HCT116 (cell line): Measurements from ENCODE around the gene PODN. TPM values are rescaled to one million over a fixed set of nuclear protein-coding genes. Genes with fewer than 3 reads are reported as not detected.

ENCODE experiments used
- ATAC-seq: fragments of 200-7000 bp; cut with Tn5 transposase; 2 replicates; pipeline ENCODE4 v1.9.1; 2020; ENCODE audit warnings: mild to moderate bottlenecking, moderate library complexity
- BruUV-seq: library from RNA; stranded (reverse); fragments of 400-500 nt; replicated peaks from 2 replicates; lab custom pipeline; 2021; lab: Mats Ljungman, UMichigan
- CTCF ChIA-PET: fragments of 300-600 bp; sonication (Branson Sonifier 250); formaldehyde crosslinking; loops from one replicate; lab custom pipeline; 2021; ENCODE audit warnings: antibody characterized with exemption; lab: Charles Lee
- POLR2A ChIA-PET: fragments of 300-600, 350-600 bp; sonication (Branson Sonifier 250); formaldehyde crosslinking; loops from one replicate; lab custom pipeline; 2021; ENCODE audit warnings: antibody characterized with exemption; lab: Charles Lee
- RAD21 ChIA-PET, 2 experiments: fragments of 300-600 bp; sonication (Branson Sonifier 250); formaldehyde crosslinking; loops; one replicate each; lab custom pipeline; 2023; ENCODE audit warnings: low total read pairs in 2 of 2; ENCODE audit not compliant: uncharacterized antibody in 2 of 2, unreplicated experiment in 2 of 2, low non-redundant PET in 1 of 2; lab: Charles Lee
- DNase-seq: peaks from one replicate; pipeline ENCODE4 v3.0.0-alpha.2; 2010; ENCODE audit warnings: low read depth, low spot score
- H2AFZ ChIP-seq: fragments of 200-600 bp; shearing (Covaris generic), sonication (generic); 2 replicates; pipeline ENCODE4 v1.6.1; 2017; ENCODE audit warnings: low read depth, mixed run types, mixed read lengths, antibody characterized with exemption, low read length; ENCODE audit not compliant: poor library complexity, severe bottlenecking
- H3K27ac ChIP-seq: 2 replicates; pipeline ENCODE4 v1.5.1; 2012; ENCODE audit warnings: low read depth, low read length
- H3K27me3 ChIP-seq: fragments of 200-600 bp; sonication (generic); 2 replicates; pipeline ENCODE4 v1.6.1; 2016; ENCODE audit warnings: mixed run types, low read length, mixed read lengths; ENCODE audit not compliant: insufficient read depth
- H3K36me3 ChIP-seq, 2 experiments: fragments of 200-500 bp in 1 of 2; fragments of 200-600 bp in 1 of 2; sonication (Bioruptor generic) in 1 of 2; sonication (generic) in 1 of 2; 2 replicates each; pipeline versions ENCODE4 v1.5.1 to v1.6.1; 2014 to 2016; ENCODE audit warnings: low read length in 2 of 2, inconsistent platforms in 1 of 2, mixed read lengths in 1 of 2, mixed run types in 1 of 2; ENCODE audit not compliant: insufficient read depth in 2 of 2, control insufficient read depth in 1 of 2
- H3K4me1 ChIP-seq, 2 experiments: fragments of 200-600 bp in 1 of 2; sonication (generic) in 1 of 2; 2 replicates each; pipeline versions ENCODE4 v1.5.1 to v1.6.1; 2012 to 2017; ENCODE audit warnings: low read length in 2 of 2, inconsistent platforms in 1 of 2, mild to moderate bottlenecking in 1 of 2, mixed read lengths in 1 of 2, mixed run types in 1 of 2, moderate library complexity in 1 of 2; ENCODE audit not compliant: insufficient read depth in 2 of 2, control insufficient read depth in 1 of 2
- H3K4me2 ChIP-seq: fragments of 200-600 bp; sonication (generic); 2 replicates; pipeline ENCODE4 v1.6.1; 2017; ENCODE audit warnings: mixed run types, low read length, mixed read lengths
- H3K4me3 ChIP-seq, 2 experiments: fragments of 200-600 bp in 1 of 2; sonication (generic) in 1 of 2; replicated peaks in 1 of 2; 2 replicates each; pipeline ENCODE4 v1.5.1; 2011 to 2016; ENCODE audit warnings: low read length in 2 of 2, control low read depth in 1 of 2, low read depth in 1 of 2, mild to moderate bottlenecking in 1 of 2, mixed read lengths in 1 of 2, mixed run types in 1 of 2
- H3K79me2 ChIP-seq: fragments of 200-600 bp; sonication (generic); 2 replicates; pipeline ENCODE4 v1.6.1; 2017; ENCODE audit warnings: mild to moderate bottlenecking, mixed run types, low read length, moderate library complexity, mixed read lengths; ENCODE audit not compliant: insufficient read depth
- H3K9ac ChIP-seq: fragments of 200-600 bp; sonication (generic); 2 replicates; pipeline ENCODE4 v1.6.1; 2016; ENCODE audit warnings: low read length, mixed read lengths
- H3K9me2 ChIP-seq: fragments of 200-600 bp; sonication (generic), shearing (Covaris generic); 2 replicates; pipeline ENCODE4 v1.6.1; 2017; ENCODE audit warnings: mixed run types, mild to moderate bottlenecking, moderate library complexity; ENCODE audit not compliant: insufficient read depth
- H3K9me3 ChIP-seq, 2 experiments: fragments of 200-500 bp in 1 of 2; fragments of 200-600 bp in 1 of 2; sonication (Bioruptor generic) in 1 of 2; sonication (generic) in 1 of 2; 2 replicates each; pipeline ENCODE4 v1.6.1; 2014 to 2017; ENCODE audit warnings: low read length in 2 of 2, mixed read lengths in 2 of 2, inconsistent platforms in 1 of 2, low read depth in 1 of 2, mild to moderate bottlenecking in 1 of 2, mixed run types in 1 of 2, moderate library complexity in 1 of 2; ENCODE audit not compliant: control insufficient read depth in 1 of 2, insufficient read depth in 1 of 2
- H4K20me1 ChIP-seq: fragments of 200-600 bp; sonication (generic), shearing (Covaris generic); 2 replicates; pipeline ENCODE4 v1.6.1; 2017; ENCODE audit warnings: mixed run types, mild to moderate bottlenecking, moderate library complexity; ENCODE audit not compliant: insufficient read depth
- CBX3 ChIP-seq: IDR thresholded peaks from 2 replicates; pipeline ENCODE4 v1.6.1; 2012; ENCODE audit warnings: low read depth
- CEBPB ChIP-seq: IDR thresholded peaks from 2 replicates; pipeline ENCODE4 v1.6.1; 2012; ENCODE audit warnings: low read depth
- CTCF ChIP-seq, 3 experiments: fragments of 200-600 bp in 1 of 3; sonication (generic) in 1 of 3; IDR thresholded peaks in 2 of 3; conservative IDR thresholded peaks in 1 of 3; 2 replicates each; pipeline ENCODE4 v1.5.1; 2012 to 2017; ENCODE audit warnings: low read depth in 2 of 3, low read length in 2 of 3, antibody characterized with exemption in 1 of 3, borderline replicate concordance in 1 of 3, control low read depth in 1 of 3, mild to moderate bottlenecking in 1 of 3, mixed read lengths in 1 of 3, mixed run types in 1 of 3, moderate library complexity in 1 of 3; ENCODE audit not compliant: insufficient read depth in 1 of 3
- ELF1 ChIP-seq: IDR thresholded peaks from 2 replicates; pipeline ENCODE4 v1.6.1; 2012; ENCODE audit warnings: low read depth, borderline replicate concordance
- EZH2 ChIP-seq: fragments of 200-600 bp; sonication (generic); IDR thresholded peaks from 2 replicates; pipeline ENCODE4 v1.6.1; 2017; ENCODE audit warnings: antibody characterized with exemption, mixed run types
- EZH2phosphoT487 ChIP-seq: fragments of 200-600 bp; IDR thresholded peaks from 2 replicates; pipeline ENCODE4 v1.6.1; 2018; ENCODE audit warnings: antibody characterized with exemption, borderline replicate concordance
- FOSL1 ChIP-seq: IDR thresholded peaks from 2 replicates; pipeline ENCODE4 v1.6.1; 2012; ENCODE audit warnings: low read depth
- JUND ChIP-seq: IDR thresholded peaks from 2 replicates; pipeline ENCODE4 v1.6.1; 2012
- POLR2A ChIP-seq: IDR thresholded peaks from 2 replicates; pipeline ENCODE4 v1.7.0; 2011; ENCODE audit warnings: borderline replicate concordance; ENCODE audit not compliant: insufficient read depth, insufficient read length; ENCODE audit errors: extremely low read depth
- RAD21 ChIP-seq: IDR thresholded peaks from 2 replicates; pipeline ENCODE4 v1.6.1; 2012; ENCODE audit warnings: low read depth, mild to moderate bottlenecking
- SRF ChIP-seq: IDR thresholded peaks from 2 replicates; pipeline ENCODE4 v1.6.1; 2012; ENCODE audit warnings: low read depth
- intact Hi-C: fragments of 100-400 bp; cut with micrococcal nuclease; formaldehyde crosslinking; loops from 2 replicates; pipeline ENCODE4 v1.10.0; 2022
- total RNA-seq: library from RNA; stranded (reverse); gene quantifications from one replicate; pipeline ENCODE4 v1.2.1, GENCODE V29; 2021; ENCODE audit not compliant: unreplicated experiment
- TF ChIP-seq, protein P1 (sequence below): IDR thresholded peaks from 2 replicates; pipeline ENCODE4 v1.6.1; 2012
- TF ChIP-seq, protein P2 (sequence below): IDR thresholded peaks from 2 replicates; pipeline ENCODE4 v1.6.1; 2012
- TF ChIP-seq, protein P3 (sequence below): IDR thresholded peaks from 2 replicates; pipeline ENCODE4 v1.6.1; 2012; ENCODE audit warnings: low read depth

The PODN gene
- total RNA-seq, 1 experiment from 2014 or later = 0.22 TPM

GRCh38 chr1:53117836-53118235 is 55.8 kb downstream of the PODN start:
- ATAC-seq (no peak), DNase-seq (no peak)
- ChIA-PET RAD21 (no interaction called here), CTCF (no interaction called here)
- Histone ChIP-seq H4K20me1 (no peaks in the 10 kb centered on the region), H3K4me1 (no peaks in the 10 kb centered on the region), H3K4me3 (no peak overlapping the region), H3K79me2 (no peaks in the 10 kb centered on the region), H3K27ac (no peak overlapping the region)
- no TSS peak for BruUV-seq
- TF ChIP-seq CEBPB = no peak
- TF ChIP-seq ELF1 = no peak
- TF ChIP-seq CBX3 = no peak
- no peak for TF ChIP-seq FOSL1
- no peak for TF ChIP-seq EZH2phosphoT487
- TF ChIP-seq CTCF (IDR thresholded peaks at IDR 0.05 in 2 of 3, conservative IDR thresholded peaks at IDR 0.05 in 1 of 3; ENCODE audit: borderline replicate concordance in 1 of 3, insufficient read depth in 1 of 3, low read depth in 2 of 3, low read length in 2 of 3) = no peak
- no peak for TF ChIP-seq SRF
- TF ChIP-seq, protein P1, sequence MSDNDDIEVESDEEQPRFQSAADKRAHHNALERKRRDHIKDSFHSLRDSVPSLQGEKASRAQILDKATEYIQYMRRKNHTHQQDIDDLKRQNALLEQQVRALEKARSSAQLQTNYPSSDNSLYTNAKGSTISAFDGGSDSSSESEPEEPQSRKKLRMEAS = no peak
- TF ChIP-seq EZH2 = no peak
- TF ChIP-seq, protein P2, sequence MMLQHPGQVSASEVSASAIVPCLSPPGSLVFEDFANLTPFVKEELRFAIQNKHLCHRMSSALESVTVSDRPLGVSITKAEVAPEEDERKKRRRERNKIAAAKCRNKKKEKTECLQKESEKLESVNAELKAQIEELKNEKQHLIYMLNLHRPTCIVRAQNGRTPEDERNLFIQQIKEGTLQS = no peak
- TF ChIP-seq JUND = no peak
- no peak for TF ChIP-seq RAD21
- TF ChIP-seq, protein P3, sequence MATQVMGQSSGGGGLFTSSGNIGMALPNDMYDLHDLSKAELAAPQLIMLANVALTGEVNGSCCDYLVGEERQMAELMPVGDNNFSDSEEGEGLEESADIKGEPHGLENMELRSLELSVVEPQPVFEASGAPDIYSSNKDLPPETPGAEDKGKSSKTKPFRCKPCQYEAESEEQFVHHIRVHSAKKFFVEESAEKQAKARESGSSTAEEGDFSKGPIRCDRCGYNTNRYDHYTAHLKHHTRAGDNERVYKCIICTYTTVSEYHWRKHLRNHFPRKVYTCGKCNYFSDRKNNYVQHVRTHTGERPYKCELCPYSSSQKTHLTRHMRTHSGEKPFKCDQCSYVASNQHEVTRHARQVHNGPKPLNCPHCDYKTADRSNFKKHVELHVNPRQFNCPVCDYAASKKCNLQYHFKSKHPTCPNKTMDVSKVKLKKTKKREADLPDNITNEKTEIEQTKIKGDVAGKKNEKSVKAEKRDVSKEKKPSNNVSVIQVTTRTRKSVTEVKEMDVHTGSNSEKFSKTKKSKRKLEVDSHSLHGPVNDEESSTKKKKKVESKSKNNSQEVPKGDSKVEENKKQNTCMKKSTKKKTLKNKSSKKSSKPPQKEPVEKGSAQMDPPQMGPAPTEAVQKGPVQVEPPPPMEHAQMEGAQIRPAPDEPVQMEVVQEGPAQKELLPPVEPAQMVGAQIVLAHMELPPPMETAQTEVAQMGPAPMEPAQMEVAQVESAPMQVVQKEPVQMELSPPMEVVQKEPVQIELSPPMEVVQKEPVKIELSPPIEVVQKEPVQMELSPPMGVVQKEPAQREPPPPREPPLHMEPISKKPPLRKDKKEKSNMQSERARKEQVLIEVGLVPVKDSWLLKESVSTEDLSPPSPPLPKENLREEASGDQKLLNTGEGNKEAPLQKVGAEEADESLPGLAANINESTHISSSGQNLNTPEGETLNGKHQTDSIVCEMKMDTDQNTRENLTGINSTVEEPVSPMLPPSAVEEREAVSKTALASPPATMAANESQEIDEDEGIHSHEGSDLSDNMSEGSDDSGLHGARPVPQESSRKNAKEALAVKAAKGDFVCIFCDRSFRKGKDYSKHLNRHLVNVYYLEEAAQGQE = no peak
- TF ChIP-seq POLR2A = no peak
- TF ChIP-seq, all 23 proteins: peak for 0
- Histone ChIP-seq H2AFZ (no peak overlapping the region), H3K36me3 (no peaks in the 10 kb centered on the region), H3K27me3 (no peaks in the 10 kb centered on the region), H3K9me2 (no peaks in the 10 kb centered on the region), H3K9ac (no peak overlapping the region), H3K9me3 (no peaks in the 10 kb centered on the region), H3K4me2 (no peak overlapping the region)
- POLR2A ChIA-PET = no interaction called here
- intact Hi-C loops = no loop called here
